ENCODE data around the gene SIX1. TPM values are rescaled to one million over a fixed set of nuclear protein-coding genes. Genes with fewer than 3 reads are reported as not detected.
A peak's percentile ranks its signal among the peaks of the same experiment; 100 is the strongest.

Gene SIX1
- total and polyA plus RNA-seq, 5 donors, result 0.14 TPM; not detected in 4

- Histone ChIP-seq H3K4me3 (ENCODE audit: low read length) (no peak overlapping the region), H3K9me3 (ENCODE audit: control insufficient read depth, low read length) (no peaks in the 10 kb centered on the region), H3K27me3 (ENCODE audit: control insufficient read depth, insufficient read depth) (peaks cover 6% of the 10 kb centered on the region), H3K4me1 (ENCODE audit: control insufficient read depth, insufficient read depth, low read length) (no peaks in the 10 kb centered on the region), H3K27ac (ENCODE audit: low read length) (no peak overlapping the region)
- no peak for DNase-seq
- no peak for ATAC-seq
- intact Hi-C loops (cut with DNase I), result no loop called here
- WGBS, result 0% methylated on average over 1 of the region's 1 CpG
Measured at GRCh38 chr14:60639674-60640073, 9.6 kb downstream of the SIX1 start.

DNA sequence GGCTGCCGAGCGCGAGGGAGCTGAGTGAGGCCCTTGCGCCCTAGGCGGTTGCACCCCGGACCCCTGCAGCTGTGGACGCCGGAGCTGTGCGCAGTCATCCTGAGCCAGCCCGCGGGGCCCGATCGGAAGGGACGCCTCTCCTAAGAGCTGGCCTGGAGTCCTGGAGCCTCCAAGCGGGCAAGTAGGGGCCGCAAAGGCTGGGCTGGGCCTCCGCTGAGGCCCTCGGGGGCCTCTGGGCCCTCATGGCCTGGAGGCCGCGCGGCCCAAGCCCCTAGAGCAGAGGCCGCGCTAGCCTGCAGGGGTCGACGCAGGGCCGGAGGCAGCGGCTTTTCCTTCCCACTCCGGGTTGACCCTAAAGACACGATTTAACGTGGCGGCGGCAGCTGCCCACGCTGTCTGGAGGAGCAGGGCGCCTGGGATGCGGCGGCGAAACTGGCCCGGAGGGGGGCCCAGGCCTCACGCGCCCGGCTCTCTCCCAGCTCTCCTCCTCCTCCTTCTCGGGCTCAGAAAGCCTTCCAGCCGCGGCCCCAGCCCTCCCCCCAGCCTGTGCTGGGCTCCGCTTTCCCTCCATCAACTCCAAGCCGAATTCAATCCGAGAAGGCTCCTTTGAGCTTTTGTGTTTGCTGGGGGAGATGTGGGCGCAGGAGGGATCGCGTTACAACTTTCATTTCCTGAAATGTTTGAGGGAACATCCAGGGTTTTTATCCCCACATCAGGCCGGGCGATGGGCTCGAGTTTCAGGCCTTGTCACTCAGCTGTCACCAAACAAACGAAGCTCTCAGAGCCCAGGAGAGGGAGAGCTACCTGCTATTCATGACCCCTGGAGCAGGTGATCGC is 11.6 kb downstream of the SIX1 start:
- H3K27me3 ChIP-seq (ENCODE audit: control insufficient read depth, insufficient read depth), result peaks cover 6% of the 10 kb centered on the region
- no peaks in the 10 kb centered on the region for H3K4me1 ChIP-seq (ENCODE audit: control insufficient read depth, insufficient read depth, low read length)
- peak; percentile 32 to 55 for ATAC-seq
- H3K27ac ChIP-seq (ENCODE audit: low read length), result no peak overlapping the region
- peak overlapping the region; percentile 29 for H3K4me3 ChIP-seq (ENCODE audit: low read length)
- 4% methylated on average over 55 of the region's 55 CpGs for WGBS
- peak in 1 of 3 donors; percentile 57 for DNase-seq
- intact Hi-C loops (cut with DNase I), result no loop called here
- H3K9me3 ChIP-seq (ENCODE audit: control insufficient read depth, low read length), result no peaks in the 10 kb centered on the region

DNA sequence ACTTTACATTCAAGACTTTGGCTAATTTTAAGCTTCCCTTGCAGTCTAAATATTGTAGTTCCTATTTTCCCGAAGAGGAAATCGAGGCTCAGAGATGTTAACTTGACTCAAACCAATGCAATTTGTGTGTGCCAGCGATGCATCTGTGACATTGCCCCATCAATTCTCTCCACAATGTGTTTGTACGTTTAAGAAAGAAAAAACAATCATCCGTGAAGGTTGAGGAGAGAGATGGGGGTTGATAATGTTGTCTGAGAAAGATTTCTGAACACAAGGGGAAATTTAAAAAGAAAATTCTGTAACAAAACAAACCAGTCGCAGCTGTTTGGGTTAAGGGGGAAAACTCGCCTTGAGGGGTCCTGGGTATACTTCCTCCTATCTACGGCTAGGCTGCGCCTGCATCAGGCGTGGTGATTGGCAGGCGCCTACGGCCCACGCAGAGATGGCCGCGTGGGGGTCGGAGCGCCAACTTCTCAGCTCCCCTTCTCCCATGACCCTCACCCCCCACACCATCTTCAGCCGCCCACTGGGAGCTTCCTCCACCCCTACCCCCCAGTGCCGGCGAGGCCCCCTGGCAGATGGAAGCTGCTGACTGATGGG is 12.3 kb downstream of the SIX1 start:
- H3K27ac ChIP-seq (ENCODE audit: low read length), result no peak overlapping the region
- ATAC-seq (no peak), DNase-seq (no peak)
- peaks cover 6% of the 10 kb centered on the region for H3K27me3 ChIP-seq (ENCODE audit: control insufficient read depth, insufficient read depth)
- no peak overlapping the region for H3K4me3 ChIP-seq (ENCODE audit: low read length)
- H3K9me3 ChIP-seq (ENCODE audit: control insufficient read depth, low read length), result no peaks in the 10 kb centered on the region
- H3K4me1 ChIP-seq (ENCODE audit: control insufficient read depth, insufficient read depth, low read length), result no peaks in the 10 kb centered on the region
- 26% methylated on average over 20 of the region's 20 CpGs for WGBS
- intact Hi-C loops (cut with DNase I), result no loop called here

GRCh38 chr14:60634153-60634552 is 15.1 kb downstream of the SIX1 start:
- Histone ChIP-seq H3K9me3 (ENCODE audit: control insufficient read depth, low read length) (no peaks in the 10 kb centered on the region), H3K4me3 (ENCODE audit: low read length) (no peak overlapping the region), H3K4me1 (ENCODE audit: control insufficient read depth, insufficient read depth, low read length) (no peaks in the 10 kb centered on the region), H3K27me3 (ENCODE audit: control insufficient read depth, insufficient read depth) (peaks cover 6% of the 10 kb centered on the region), H3K27ac (ENCODE audit: low read length) (no peak overlapping the region)
- no peak for ATAC-seq
- no peak for DNase-seq
- intact Hi-C loops (cut with DNase I), result no loop called here
- WGBS, result 78% methylated on average over 4 of the region's 4 CpGs

DNA sequence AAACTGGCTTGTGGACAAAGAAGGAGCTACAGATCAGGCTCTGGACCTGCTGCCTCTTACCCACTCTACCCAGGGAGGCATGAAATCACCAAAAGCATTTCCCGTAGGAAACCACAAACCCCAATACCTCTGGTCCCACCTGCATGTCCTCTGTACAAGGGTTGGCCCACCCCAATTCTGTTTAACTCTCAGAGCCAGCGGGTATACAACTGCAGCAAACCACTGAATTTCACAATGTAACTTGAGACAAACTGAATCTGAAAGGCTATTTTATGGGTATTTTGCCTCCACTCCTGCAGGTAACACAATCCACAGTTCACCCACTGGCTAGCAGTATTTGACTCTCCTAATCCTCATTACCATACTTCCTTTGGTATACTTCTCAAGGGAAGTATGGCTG is 16.5 kb downstream of the SIX1 start:
- WGBS, result 53% methylated on average over 2 of the region's 2 CpGs
- ATAC-seq, result no peak
- Histone ChIP-seq H3K4me1 (ENCODE audit: control insufficient read depth, insufficient read depth, low read length) (no peaks in the 10 kb centered on the region), H3K9me3 (ENCODE audit: control insufficient read depth, low read length) (no peaks in the 10 kb centered on the region), H3K4me3 (ENCODE audit: low read length) (no peak overlapping the region), H3K27me3 (ENCODE audit: control insufficient read depth, insufficient read depth) (peaks cover 6% of the 10 kb centered on the region), H3K27ac (ENCODE audit: low read length) (no peak overlapping the region)
- no peak for DNase-seq
- intact Hi-C loops (cut with DNase I), result no loop called here

DNA sequence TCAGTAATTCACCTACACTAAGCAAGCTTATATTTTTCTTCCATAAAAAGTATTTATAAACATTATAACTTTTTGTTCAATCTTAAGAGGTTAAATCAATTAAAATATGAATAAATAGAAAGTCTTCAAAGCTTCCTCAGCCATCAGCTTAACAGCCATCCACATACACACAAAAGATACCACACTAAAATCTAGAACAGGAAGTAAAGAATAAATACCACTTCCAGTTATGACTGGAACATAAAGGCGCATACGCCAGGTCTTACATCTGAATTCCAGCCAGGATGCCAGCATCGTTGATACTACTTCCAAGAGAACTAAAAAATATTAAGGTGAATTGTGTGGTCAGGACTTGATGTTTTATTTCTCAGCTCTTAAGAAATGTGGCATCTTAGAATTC is 17.0 kb downstream of the SIX1 start:
- Histone ChIP-seq H3K27ac (ENCODE audit: low read length) (no peak overlapping the region), H3K9me3 (ENCODE audit: control insufficient read depth, low read length) (no peaks in the 10 kb centered on the region), H3K4me3 (ENCODE audit: low read length) (no peak overlapping the region), H3K27me3 (ENCODE audit: control insufficient read depth, insufficient read depth) (peaks cover 6% of the 10 kb centered on the region), H3K4me1 (ENCODE audit: control insufficient read depth, insufficient read depth, low read length) (no peaks in the 10 kb centered on the region)
- DNase-seq, result no peak
- intact Hi-C loops (cut with DNase I), result no loop called here
- 66% methylated on average over 3 of the region's 3 CpGs for WGBS
- no peak for ATAC-seq

DNA sequence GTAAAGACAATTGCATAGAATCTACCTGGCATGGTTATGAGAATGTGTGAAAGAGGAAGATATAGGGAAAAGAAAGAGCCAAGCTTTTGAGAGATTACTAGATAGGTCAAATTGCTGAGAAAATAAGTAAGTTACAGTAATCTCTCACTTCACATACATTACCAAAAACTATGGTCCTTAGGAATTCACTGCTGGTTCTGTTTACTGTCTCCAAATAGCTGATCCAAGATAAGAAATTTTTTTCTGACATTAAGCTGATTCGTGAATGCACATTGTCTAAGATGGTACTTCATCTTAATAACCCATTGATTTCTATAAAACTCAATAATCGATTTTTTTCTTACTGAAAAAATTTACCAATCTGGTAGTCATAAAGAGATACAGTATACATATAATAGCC is 17.4 kb downstream of the SIX1 start:
- Histone ChIP-seq H3K9me3 (ENCODE audit: control insufficient read depth, low read length) (no peaks in the 10 kb centered on the region), H3K27me3 (ENCODE audit: control insufficient read depth, insufficient read depth) (peaks cover 6% of the 10 kb centered on the region), H3K4me3 (ENCODE audit: low read length) (no peak overlapping the region), H3K4me1 (ENCODE audit: control insufficient read depth, insufficient read depth, low read length) (no peaks in the 10 kb centered on the region), H3K27ac (ENCODE audit: low read length) (no peak overlapping the region)
- intact Hi-C loops (cut with DNase I), result no loop called here
- DNase-seq (no peak), ATAC-seq (no peak)
- WGBS, result 69% methylated on average over 2 of the region's 2 CpGs

- Histone ChIP-seq H3K27ac (ENCODE audit: low read length) (no peak overlapping the region), H3K4me3 (ENCODE audit: low read length) (no peak overlapping the region), H3K27me3 (ENCODE audit: control insufficient read depth, insufficient read depth) (no peaks in the 10 kb centered on the region), H3K4me1 (ENCODE audit: control insufficient read depth, insufficient read depth, low read length) (no peaks in the 10 kb centered on the region), H3K9me3 (ENCODE audit: control insufficient read depth, low read length) (no peaks in the 10 kb centered on the region)
- intact Hi-C loops (cut with DNase I), result no loop called here
- ATAC-seq, result no peak
- DNase-seq, result no peak
Measured at GRCh38 chr14:60630129-60630528, 19.1 kb downstream of the SIX1 start.

DNA sequence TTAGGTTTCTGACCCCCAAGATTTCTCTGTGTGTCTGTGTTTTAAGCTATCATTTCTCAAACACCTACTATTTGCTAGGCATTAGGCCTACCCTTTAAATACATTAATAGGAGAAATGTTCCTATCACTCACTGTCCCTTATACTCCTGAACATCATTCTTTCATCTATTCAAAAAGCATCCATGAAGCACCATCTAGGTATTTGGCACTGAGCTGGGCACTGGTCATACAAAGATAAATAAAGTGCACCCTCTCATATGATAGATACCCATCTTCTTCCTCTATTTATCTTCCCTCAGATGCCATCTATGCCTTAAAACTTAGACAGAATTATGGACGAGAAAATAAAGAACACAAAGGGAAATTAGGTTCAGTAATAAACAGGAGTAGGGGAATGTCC is 20.4 kb downstream of the SIX1 start:
- Histone ChIP-seq H3K9me3 (ENCODE audit: control insufficient read depth, low read length) (no peaks in the 10 kb centered on the region), H3K4me3 (ENCODE audit: low read length) (no peak overlapping the region), H3K4me1 (ENCODE audit: control insufficient read depth, insufficient read depth, low read length) (no peaks in the 10 kb centered on the region), H3K27me3 (ENCODE audit: control insufficient read depth, insufficient read depth) (no peaks in the 10 kb centered on the region), H3K27ac (ENCODE audit: low read length) (no peak overlapping the region)
- WGBS, result 66% methylated on average over 1 of the region's 1 CpG
- intact Hi-C loops (cut with DNase I), result loop anchor here (5.0 to 10.0 kb wide), 4 partner anchors 396 to 626 kb away; no protein-coding TSS in a partner anchor
- DNase-seq (no peak), ATAC-seq (no peak)

DNA sequence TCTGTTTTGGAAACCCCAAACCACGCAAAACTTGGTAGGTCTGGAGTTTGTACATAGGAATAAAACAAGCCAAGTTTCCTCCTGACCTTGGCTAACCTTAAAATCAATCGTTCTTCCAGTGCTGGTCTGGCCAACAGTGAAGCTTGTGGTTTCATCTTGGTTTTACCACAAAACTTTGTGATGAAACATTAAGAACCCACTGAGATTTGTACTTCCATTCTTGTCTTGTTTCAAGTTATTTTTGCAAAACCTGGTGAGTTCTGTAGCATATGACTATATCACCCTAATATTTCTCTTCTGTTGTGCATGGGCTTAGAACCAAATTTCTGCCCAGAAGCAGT is 26.4 kb downstream of the SIX1 start:
- H3K9me3 ChIP-seq (ENCODE audit: control insufficient read depth, low read length), result no peaks in the 10 kb centered on the region
- WGBS, result 23% methylated on average over 2 of the region's 2 CpGs
- no peak overlapping the region for H3K4me3 ChIP-seq (ENCODE audit: low read length)
- no peak overlapping the region for H3K27ac ChIP-seq (ENCODE audit: low read length)
- H3K27me3 ChIP-seq (ENCODE audit: control insufficient read depth, insufficient read depth), result no peaks in the 10 kb centered on the region
- ATAC-seq, result peak in 1 of 2 donors; percentile 77
- intact Hi-C loops (cut with DNase I), result loop anchor here in 2 of 4 donors (10.0 kb wide), 2 partner anchors 402 to 632 kb away; no protein-coding TSS in a partner anchor
- H3K4me1 ChIP-seq (ENCODE audit: control insufficient read depth, insufficient read depth, low read length), result no peaks in the 10 kb centered on the region
- DNase-seq, result no peak

GRCh38 chr14:60622210-60622916 is 26.9 kb downstream of the SIX1 start:
- no peaks in the 10 kb centered on the region for H3K4me1 ChIP-seq (ENCODE audit: control insufficient read depth, insufficient read depth, low read length)
- no peaks in the 10 kb centered on the region for H3K9me3 ChIP-seq (ENCODE audit: control insufficient read depth, low read length)
- no peak overlapping the region for H3K4me3 ChIP-seq (ENCODE audit: low read length)
- peak in 1 of 2 donors; percentile 73 for ATAC-seq
- intact Hi-C loops (cut with DNase I), result loop anchor here in 2 of 4 donors (10.0 kb wide), 2 partner anchors 402 to 632 kb away; no protein-coding TSS in a partner anchor
- no peaks in the 10 kb centered on the region for H3K27me3 ChIP-seq (ENCODE audit: control insufficient read depth, insufficient read depth)
- DNase-seq, result no peak
- 43% methylated on average over 5 of the region's 5 CpGs for WGBS
- H3K27ac ChIP-seq (ENCODE audit: low read length), result no peak overlapping the region

All from right cardiac atrium (tissue), 5 donors.